Measurements from ENCODE around the gene ADCY9.
"Not testable (repeated sequence)": the region's sequence is repeated elsewhere in the genome, so short reads cannot be mapped to it uniquely, and the experiment has no call there.

Gene ADCY9

GRCh38 chr16:4116325-4117249 is at the start of gene ADCY9:
Gene ADCY9, minus strand, starts transcription at chr16:4116442. Its CDS starts 1,000 bp downstream, at chr16:4115442.
- peak; percentile 97 for DNase-seq (ENCODE audit: low spot score)

GRCh38 chr16:4160658-4161430 is 44.6 kb upstream of the ADCY9 start:
- no peak for TF ChIP-seq CTCF (IDR thresholded peaks at IDR 0.05; ENCODE audit: extremely low read depth, missing control alignments)
- no peak for DNase-seq (ENCODE audit: low spot score)

More at GRCh38 chr16:4116325-4117249, at the start of gene ADCY9:
- TF ChIP-seq CTCF (IDR thresholded peaks at IDR 0.05; ENCODE audit: extremely low read depth, missing control alignments) = no peak

GRCh38 chr16:4159726-4160125 is 43.5 kb upstream of the ADCY9 start:
- no peak for TF ChIP-seq CTCF (IDR thresholded peaks at IDR 0.05; ENCODE audit: extremely low read depth, missing control alignments)
- DNase-seq (ENCODE audit: low spot score) = no peak

GRCh38 chr16:4158143-4159093 is 42.2 kb upstream of the ADCY9 start:
- DNase-seq (ENCODE audit: low spot score) = no peak
- no peak for TF ChIP-seq CTCF (IDR thresholded peaks at IDR 0.05; ENCODE audit: extremely low read depth, missing control alignments)

- no peak for TF ChIP-seq CTCF (IDR thresholded peaks at IDR 0.05; ENCODE audit: extremely low read depth, missing control alignments)
- no peak for DNase-seq (ENCODE audit: low spot score)
Observed at GRCh38 chr16:4157376-4157825, 41.2 kb upstream of the ADCY9 start.

GRCh38 chr16:4156503-4156902 is 40.3 kb upstream of the ADCY9 start:
- DNase-seq (ENCODE audit: low spot score) = not testable (repeated sequence)

GRCh38 chr16:4153364-4153763 is 37.1 kb upstream of the ADCY9 start:
- DNase-seq (ENCODE audit: low spot score) = not testable (repeated sequence)
